H9 (cell line): Measurements from ENCODE around the gene ARHGAP15. TPM values are rescaled to one million over a fixed set of nuclear protein-coding genes. Genes with fewer than 3 reads are reported as not detected.

Source experiments
- DNase-seq: peaks from one replicate; pipeline ENCODE4 v3.0.0-alpha.2; 2017
- H2AFZ ChIP-seq: one replicate; pipeline ENCODE4 v1.6.1; 2013; ENCODE audit warnings: mild to moderate bottlenecking, low read length, control low read depth, moderate library complexity
- H2AK5ac ChIP-seq: 2 replicates; pipeline ENCODE4 v1.6.1; 2013; ENCODE audit warnings: low read length, control low read depth, mixed read lengths; ENCODE audit not compliant: insufficient read length
- H2BK120ac ChIP-seq: one replicate; pipeline ENCODE4 v1.6.1; 2013; ENCODE audit warnings: low read depth, mild to moderate bottlenecking, low read length, control low read depth, inconsistent platforms; ENCODE audit not compliant: poor library complexity, severe bottlenecking
- H2BK12ac ChIP-seq: 2 replicates; pipeline ENCODE4 v1.6.1; 2013; ENCODE audit warnings: low read length, control low read depth, mixed read lengths, low read depth; ENCODE audit not compliant: insufficient read length
- H2BK15ac ChIP-seq: 2 replicates; pipeline ENCODE4 v1.6.1; 2013; ENCODE audit warnings: low read depth, low read length, control low read depth
- H2BK20ac ChIP-seq: one replicate; pipeline ENCODE4 v1.6.1; 2013; ENCODE audit warnings: low read depth, mild to moderate bottlenecking, low read length, control low read depth, inconsistent platforms; ENCODE audit not compliant: poor library complexity, severe bottlenecking
- H2BK5ac ChIP-seq: 2 replicates; pipeline ENCODE4 v1.6.1; 2013; ENCODE audit warnings: low read length, control low read depth, mixed read lengths; ENCODE audit not compliant: insufficient read length
- H3K14ac ChIP-seq: 2 replicates; pipeline ENCODE4 v1.6.1; 2013; ENCODE audit warnings: low read length, control low read depth; ENCODE audit not compliant: insufficient read depth
- H3K18ac ChIP-seq: 2 replicates; pipeline ENCODE4 v1.6.1; 2013; ENCODE audit warnings: low read depth, mild to moderate bottlenecking, mixed read lengths, low read length, control low read depth; ENCODE audit not compliant: insufficient read length
- H3K23ac ChIP-seq: 2 replicates; pipeline ENCODE4 v1.6.1; 2013; ENCODE audit warnings: low read length, control low read depth, mixed read lengths, low read depth; ENCODE audit not compliant: insufficient read length
- H3K23me2 ChIP-seq: 2 replicates; pipeline ENCODE4 v1.6.1; 2013; ENCODE audit warnings: low read depth, mild to moderate bottlenecking, mixed read lengths, low read length, control low read depth; ENCODE audit not compliant: insufficient read length, poor library complexity, severe bottlenecking
- H3K27ac ChIP-seq: 2 replicates; pipeline ENCODE4 v1.5.1; 2013; ENCODE audit warnings: low read length, control low read depth, mixed read lengths, low read depth; ENCODE audit not compliant: insufficient read length
- H3K27me3 ChIP-seq: 2 replicates; pipeline ENCODE4 v1.6.1; 2013; ENCODE audit warnings: low read length, control low read depth, inconsistent platforms; ENCODE audit not compliant: insufficient read depth
- H3K4ac ChIP-seq: 2 replicates; pipeline ENCODE4 v1.6.1; 2013; ENCODE audit warnings: low read depth, mild to moderate bottlenecking, control low read depth, inconsistent platforms, low read length, moderate library complexity
- H3K4me1 ChIP-seq: 2 replicates; pipeline ENCODE4 v1.6.1; 2013; ENCODE audit warnings: low read length, control low read depth, inconsistent platforms; ENCODE audit not compliant: insufficient read depth
- H3K4me2 ChIP-seq: 2 replicates; pipeline ENCODE4 v1.6.1; 2013; ENCODE audit warnings: low read length, control low read depth, mixed read lengths; ENCODE audit not compliant: insufficient read length, insufficient read depth
- H3K56ac ChIP-seq: 2 replicates; pipeline ENCODE4 v1.6.1; 2013; ENCODE audit warnings: low read depth, mild to moderate bottlenecking, mixed read lengths, low read length, control low read depth; ENCODE audit not compliant: insufficient read length
- H3K79me1 ChIP-seq: 2 replicates; pipeline ENCODE4 v1.6.1; 2013; ENCODE audit warnings: low read depth, mild to moderate bottlenecking, moderate library complexity, low read length, control low read depth, inconsistent platforms; ENCODE audit not compliant: insufficient read depth, poor library complexity, severe bottlenecking
- H3K79me2 ChIP-seq: 2 replicates; pipeline ENCODE4 v1.6.1; 2013; ENCODE audit warnings: low read length, control low read depth, inconsistent platforms; ENCODE audit not compliant: insufficient read depth
- H3K9ac ChIP-seq: 2 replicates; pipeline ENCODE4 v1.6.1; 2013; ENCODE audit warnings: low read length, control low read depth, mixed read lengths; ENCODE audit not compliant: insufficient read length; ENCODE audit errors: extremely low read depth
- H3K9me3 ChIP-seq: one replicate; pipeline ENCODE4 v1.6.1; 2013; ENCODE audit warnings: low read depth, low read length, inconsistent platforms; ENCODE audit not compliant: control insufficient read depth
- H3T11ph ChIP-seq: one replicate; pipeline ENCODE4 v1.6.1; 2013; ENCODE audit warnings: mild to moderate bottlenecking, low read length, control low read depth, inconsistent platforms
- H4K20me1 ChIP-seq: one replicate; pipeline ENCODE4 v1.6.1; 2013; ENCODE audit not compliant: control insufficient read depth, insufficient read length, insufficient read depth
- H4K5ac ChIP-seq: 2 replicates; pipeline ENCODE4 v1.6.1; 2013; ENCODE audit warnings: low read depth, mild to moderate bottlenecking, mixed read lengths, low read length, control low read depth; ENCODE audit not compliant: insufficient read length
- H4K8ac ChIP-seq: replicated peaks from 2 replicates; pipeline ENCODE4 v1.6.1; 2013; ENCODE audit warnings: low read length, control low read depth, mixed read lengths, low read depth; ENCODE audit not compliant: insufficient read length
- H4K91ac ChIP-seq: 2 replicates; pipeline ENCODE4 v1.6.1; 2013; ENCODE audit warnings: low read depth, mild to moderate bottlenecking, moderate library complexity, mixed read lengths, low read length, control low read depth; ENCODE audit not compliant: insufficient read length
- H3K27ac Mint-ChIP-seq, 3 experiments: 2 replicates in 2 of 3; 3 replicates in 1 of 3; pipeline ENCODE4 v1.8.0; 2020 to 2021; ENCODE audit warnings: mixed read lengths in 3 of 3, mild to moderate bottlenecking in 1 of 3, moderate library complexity in 1 of 3
- H3K27me3 Mint-ChIP-seq: 2 replicates; pipeline ENCODE4 v1.8.0; 2021; ENCODE audit warnings: low read depth, mild to moderate bottlenecking, moderate library complexity, mixed read lengths
- H3K36me3 Mint-ChIP-seq, 3 experiments: 2 replicates in 2 of 3; 3 replicates in 1 of 3; pipeline ENCODE4 v1.8.0; 2020 to 2021; ENCODE audit warnings: low read depth in 3 of 3, mixed read lengths in 3 of 3; ENCODE audit not compliant: insufficient read depth in 1 of 3
- H3K4me1 Mint-ChIP-seq, 2 experiments: 2 replicates each; pipeline ENCODE4 v1.8.0; 2020; ENCODE audit warnings: mixed read lengths in 2 of 2
- H3K4me3 Mint-ChIP-seq, 2 experiments: 2 replicates in 1 of 2; 3 replicates in 1 of 2; pipeline ENCODE4 v1.8.0; 2020 to 2021; ENCODE audit warnings: mild to moderate bottlenecking in 2 of 2, mixed read lengths in 2 of 2, moderate library complexity in 1 of 2
- H3K9me3 Mint-ChIP-seq, 2 experiments: 2 replicates in 1 of 2; 3 replicates in 1 of 2; pipeline ENCODE4 v1.8.0; 2020; ENCODE audit warnings: mild to moderate bottlenecking in 2 of 2, mixed read lengths in 2 of 2, moderate library complexity in 1 of 2
- CTCF ChIP-seq: fragments of 200-600 bp; sonication (generic); conservative IDR thresholded peaks from 3 replicates; pipeline ENCODE4 v1.8.0; 2021; ENCODE audit warnings: antibody characterized with exemption, mild to moderate bottlenecking
- WGBS: extraction: QIAGEN DNeasy Blood & Tissue Kit; methylation state at CpG from one replicate; pipeline ENCODE4 v1.1.7; 2013; ENCODE audit warnings: missing lambda C conversion rate, low lambda C conversion rate, mixed read lengths; ENCODE audit not compliant: insufficient read length; ENCODE audit errors: extremely low coverage; 5-methylcytosine and 5-hydroxymethylcytosine counted together
- total RNA-seq: library from RNA; stranded (reverse); gene quantifications from 2 replicates; pipeline ENCODE4 v1.2.1, GENCODE V29; 2021

ARHGAP15 gene
- total RNA-seq, 1 experiment from 2014 or later: not detected

- Histone ChIP-seq H3K79me2 (no peaks in the 10 kb centered on the region), H3K18ac (no peak overlapping the region), H2BK15ac (no peak overlapping the region), H3K9me3 (no peaks in the 10 kb centered on the region), H3K23ac (no peak overlapping the region), H3K14ac (no peak overlapping the region), H3K4me2 (no peak overlapping the region), H3K23me2 (no peaks in the 10 kb centered on the region), H3K9ac (no peak overlapping the region), H2BK120ac (no peak overlapping the region), H3K56ac (no peak overlapping the region), H3K27me3 (no peaks in the 10 kb centered on the region), H3K4ac (no peak overlapping the region), H2BK20ac (no peak overlapping the region), H2AK5ac (no peak overlapping the region), H3K4me1 (peaks cover 10% of the 10 kb centered on the region; the same call in 1 of the 2 replicates), H2BK5ac (no peak overlapping the region), H2AFZ (no peak overlapping the region), H4K8ac (no peak overlapping the region), H4K91ac (no peak overlapping the region), H3K27ac (no peak overlapping the region), H3T11ph (no peak overlapping the region), H4K20me1 (no peaks in the 10 kb centered on the region), H4K5ac (no peak overlapping the region), H2BK12ac (no peak overlapping the region), H3K79me1 (no peaks in the 10 kb centered on the region)
- no peak for DNase-seq
- no peaks in the 10 kb centered on the region; a peak in 1 of 7 replicates for H3K36me3 Mint-ChIP-seq
- H3K4me3 Mint-ChIP-seq: no peak overlapping the region
- no CpG with 5 or more reads among the region's 5 CpGs for WGBS
- H3K27ac Mint-ChIP-seq: no peak overlapping the region
- H3K4me1 Mint-ChIP-seq: peaks cover 48 to 61% of the 10 kb centered on the region in 2 experiments
- H3K27me3 Mint-ChIP-seq: no peaks in the 10 kb centered on the region
- no peak for TF ChIP-seq CTCF
- no peaks in the 10 kb centered on the region for H3K9me3 Mint-ChIP-seq
These were observed 475.3 kb downstream of the ARHGAP15 start for GRCh38 chr2:143604566-143604959.
